ENCODE data around the gene DPCD.

The DPCD gene

DNA sequence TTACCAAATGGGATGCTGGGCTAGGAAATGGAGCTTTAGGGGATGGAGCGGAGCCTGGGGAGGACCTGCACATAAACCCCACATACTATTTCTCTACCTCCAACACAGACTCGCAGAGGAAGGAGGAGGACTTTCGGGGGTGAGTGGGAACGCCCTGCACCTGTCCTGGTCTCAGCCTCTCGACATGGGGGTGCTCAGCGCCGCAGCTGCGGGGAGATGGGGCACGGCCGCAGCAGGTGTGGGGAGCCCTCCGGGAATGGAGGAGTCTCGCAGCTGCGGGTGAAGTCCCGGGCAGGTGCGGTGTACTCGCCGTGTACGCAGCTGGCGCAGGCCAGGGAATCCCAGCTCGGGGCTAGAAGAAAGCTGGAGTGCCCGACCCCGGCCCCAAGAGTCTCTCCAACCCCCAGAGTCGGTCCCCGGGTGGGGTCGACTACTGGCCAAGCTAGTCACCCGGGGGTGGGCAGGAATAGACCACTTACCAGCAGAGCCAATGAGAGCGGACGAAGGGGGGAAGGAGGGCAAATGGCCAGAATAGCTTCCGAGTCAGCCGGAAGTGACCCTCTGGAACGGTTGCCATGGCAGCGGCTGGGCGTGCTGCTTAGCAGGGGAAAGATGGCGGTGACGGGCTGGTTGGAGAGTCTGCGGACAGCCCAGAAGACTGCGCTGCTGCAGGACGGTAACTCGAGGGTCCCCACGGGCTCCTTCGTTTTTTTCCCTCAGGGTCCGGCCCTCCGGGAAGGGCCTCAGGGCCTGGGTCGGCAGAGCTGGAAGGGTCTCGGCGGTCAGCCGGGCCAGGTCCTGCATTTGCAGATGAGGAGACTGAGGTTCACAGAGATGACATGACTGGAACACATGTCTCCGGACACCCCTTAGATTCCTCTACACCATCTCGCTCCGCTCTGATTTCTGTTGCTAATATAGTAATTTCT is at the start of gene DPCD, which contains the start of gene POLL:
Gene DPCD, plus strand, starts transcription at position 597 of the 929 bp plus-strand sequence. Its CDS starts 16 bp downstream, at position 613.
Gene POLL, minus strand, starts transcription at position 533 of the 929 bp plus-strand sequence. CDS start 897 bp downstream, outside the sequence.
- Mint-ChIP-seq H3K27me3 (no peaks in the 10 kb centered on the region), H3K4me3 (peak within 1 kb of the TSS; percentile 96 to 99), H3K4me1 (peaks cover 16 to 42% of the 10 kb centered on the region in 2 donors), H3K36me3 (peaks cover 17 to 21% of the 10 kb centered on the region in 2 donors), H3K27ac (peak within 1 kb of the TSS; percentile 92), H3K9me3 (no peaks in the 10 kb centered on the region)
- DNase-seq (peak; percentile 89), ATAC-seq (replicated peaks) (peak; percentile 99)

DNA sequence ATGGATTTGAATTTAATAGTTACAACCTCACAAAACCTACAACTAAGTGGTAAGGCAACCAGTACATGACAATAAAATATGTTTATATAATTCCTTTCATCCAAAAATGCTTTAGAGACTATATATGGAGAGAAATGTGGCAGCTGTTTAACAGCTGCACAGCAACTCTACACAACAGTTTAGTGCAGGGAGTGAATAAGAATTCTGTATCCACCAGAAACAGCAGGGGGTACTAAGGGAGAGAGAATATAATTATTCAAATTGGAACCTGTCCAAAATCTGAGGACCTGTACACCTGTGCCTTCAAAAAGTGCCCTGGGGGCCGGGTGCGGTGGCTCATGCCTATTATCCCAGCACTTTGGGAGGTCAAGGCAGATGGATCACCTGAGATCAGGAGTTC is 49.7 kb upstream of the DPCD start:
- Mint-ChIP-seq H3K27ac (no peak overlapping the region), H3K4me1 (no peaks in the 10 kb centered on the region), H3K9me3 (no peaks in the 10 kb centered on the region), H3K4me3 (no peak overlapping the region), H3K27me3 (no peaks in the 10 kb centered on the region), H3K36me3 (peaks cover 16 to 32% of the 10 kb centered on the region in 2 donors)
- no peak for DNase-seq
- ATAC-seq (replicated peaks), result no peak

DNA sequence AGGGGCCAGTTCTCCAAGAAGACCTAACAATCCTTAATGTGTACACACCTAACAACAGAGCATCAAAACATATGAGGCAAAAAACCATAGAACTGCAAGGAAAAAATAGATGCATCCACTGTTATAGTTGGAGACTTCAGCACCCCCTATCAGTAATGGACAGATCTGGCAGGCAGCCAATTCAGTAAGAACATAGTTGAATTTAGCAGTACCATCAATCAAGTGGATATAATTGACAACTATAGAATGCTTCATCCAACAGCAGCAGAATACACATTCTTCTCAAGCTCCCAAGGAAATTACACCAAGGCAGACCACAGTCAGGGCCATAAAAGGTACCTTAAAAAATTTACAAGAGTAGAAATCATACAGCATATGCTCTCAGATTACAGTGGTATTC is 42.2 kb upstream of the DPCD start:
- peaks cover 17 to 27% of the 10 kb centered on the region in 2 donors for H3K36me3 Mint-ChIP-seq
- no peak overlapping the region for H3K27ac Mint-ChIP-seq
- ATAC-seq (replicated peaks) (no peak), DNase-seq (no peak)
- H3K9me3 Mint-ChIP-seq, result no peaks in the 10 kb centered on the region
- H3K4me1 Mint-ChIP-seq, result no peaks in the 10 kb centered on the region
- H3K27me3 Mint-ChIP-seq, result no peaks in the 10 kb centered on the region
- no peak overlapping the region for H3K4me3 Mint-ChIP-seq

DNA sequence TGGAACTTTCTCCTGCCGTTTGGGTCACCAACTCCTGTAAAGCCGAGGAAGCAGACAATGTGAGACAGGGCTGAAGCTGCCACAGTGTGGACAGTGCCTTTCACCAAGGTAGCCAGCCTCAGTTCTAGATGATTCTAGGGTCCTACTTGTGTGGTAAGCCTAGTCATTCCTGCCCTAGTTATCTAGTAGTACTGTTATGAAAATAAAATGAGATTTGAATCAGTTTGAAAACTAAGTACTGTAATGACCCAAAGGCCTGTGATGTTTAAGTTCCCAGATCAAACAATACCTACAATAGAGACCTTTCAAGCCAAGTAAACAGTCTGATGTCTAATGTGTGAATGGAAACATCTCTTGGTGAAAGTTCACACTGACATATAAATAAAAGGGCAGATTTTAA is 37.2 kb upstream of the DPCD start:
- peak; percentile 14 to 25 for ATAC-seq (replicated peaks)
- no peak overlapping the region for H3K27ac Mint-ChIP-seq

DNA sequence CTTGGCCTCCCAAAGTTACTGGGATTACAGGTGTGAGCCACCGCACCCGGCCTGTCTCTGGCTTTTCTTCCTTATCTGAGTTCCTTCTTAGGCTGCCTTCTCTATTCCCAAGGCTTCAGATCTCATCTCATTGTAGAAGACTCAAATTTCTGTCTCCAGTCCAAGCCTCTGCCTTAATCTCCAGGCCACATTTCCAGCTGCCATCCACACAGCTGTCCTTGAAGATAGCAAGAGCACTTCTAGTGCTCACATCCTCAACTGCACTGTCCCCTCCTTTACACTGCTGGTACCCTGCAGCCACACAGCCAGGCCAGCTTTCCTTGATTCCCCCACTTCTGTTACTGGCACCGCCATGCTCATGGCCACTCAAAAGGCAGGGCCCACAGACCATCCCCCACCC is 35.7 kb upstream of the DPCD start:
- H3K36me3 Mint-ChIP-seq, result peaks cover 32 to 38% of the 10 kb centered on the region in 2 donors
- H3K4me1 Mint-ChIP-seq, result no peaks in the 10 kb centered on the region
- no peak overlapping the region for H3K4me3 Mint-ChIP-seq
- H3K9me3 Mint-ChIP-seq, result no peaks in the 10 kb centered on the region
- H3K27ac Mint-ChIP-seq, result no peak overlapping the region
- H3K27me3 Mint-ChIP-seq, result no peaks in the 10 kb centered on the region
- DNase-seq (no peak), ATAC-seq (replicated peaks) (no peak)

More for the DNA sequence above, 37.2 kb upstream of the DPCD start:
- Mint-ChIP-seq H3K36me3 (peaks cover 31 to 41% of the 10 kb centered on the region in 2 donors), H3K9me3 (no peaks in the 10 kb centered on the region), H3K4me3 (no peak overlapping the region), H3K4me1 (no peaks in the 10 kb centered on the region), H3K27me3 (no peaks in the 10 kb centered on the region)
- DNase-seq, result no peak

DNA sequence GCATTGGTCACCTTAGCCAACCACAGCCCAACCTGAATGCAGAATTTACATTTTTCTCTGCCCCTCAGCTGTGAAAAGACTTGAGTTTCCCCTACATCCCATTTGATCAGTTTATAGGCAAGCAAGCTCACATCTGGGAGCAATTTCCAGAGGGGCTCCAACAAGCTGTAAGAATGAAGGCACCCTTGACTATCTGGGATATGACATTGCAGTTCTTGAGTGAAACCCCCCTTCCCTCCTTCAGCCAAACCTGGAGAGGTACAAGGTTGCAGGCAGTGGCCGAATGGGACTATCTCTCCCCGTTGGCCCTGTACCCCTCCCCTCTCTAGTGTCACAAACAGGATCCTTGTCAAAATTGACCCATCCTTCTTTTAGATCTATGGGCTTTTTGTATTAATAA is 30.6 kb upstream of the DPCD start:
- Mint-ChIP-seq H3K27ac (no peak overlapping the region), H3K36me3 (peaks cover 18 to 22% of the 10 kb centered on the region in 2 donors), H3K4me1 (peaks cover 0 to 10% of the 10 kb centered on the region in 2 donors), H3K9me3 (no peaks in the 10 kb centered on the region), H3K4me3 (no peak overlapping the region), H3K27me3 (peaks cover 0 to 14% of the 10 kb centered on the region in 2 donors)
- ATAC-seq (replicated peaks), result no peak
- DNase-seq, result no peak

DNA sequence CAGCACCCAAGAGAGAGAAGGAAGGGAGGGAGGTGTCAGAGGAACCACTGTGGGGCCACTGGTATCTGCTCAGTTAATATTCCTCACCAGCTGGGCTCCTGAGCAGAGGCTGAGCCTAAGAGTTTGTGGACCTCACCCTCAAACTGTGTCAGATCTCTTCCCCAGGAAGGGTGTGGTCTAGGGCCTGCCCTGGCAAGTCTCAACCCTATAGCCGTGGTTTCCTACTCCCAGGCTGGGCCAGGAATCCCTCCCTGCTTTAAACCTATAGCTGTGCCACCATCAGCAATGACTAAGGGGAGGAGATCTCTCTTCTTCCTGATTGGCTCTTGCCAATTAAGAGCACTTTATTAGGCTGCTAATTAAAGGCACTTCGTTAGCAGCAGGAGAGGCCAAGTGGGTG is 29.9 kb upstream of the DPCD start:
- Mint-ChIP-seq H3K4me3 (no peak overlapping the region), H3K4me1 (peaks cover 0 to 10% of the 10 kb centered on the region in 2 donors), H3K27me3 (peaks cover 0 to 17% of the 10 kb centered on the region in 2 donors), H3K36me3 (peaks cover 11 to 15% of the 10 kb centered on the region in 2 donors), H3K9me3 (no peaks in the 10 kb centered on the region), H3K27ac (no peak overlapping the region)
- ATAC-seq (replicated peaks) (no peak), DNase-seq (no peak)

DNA sequence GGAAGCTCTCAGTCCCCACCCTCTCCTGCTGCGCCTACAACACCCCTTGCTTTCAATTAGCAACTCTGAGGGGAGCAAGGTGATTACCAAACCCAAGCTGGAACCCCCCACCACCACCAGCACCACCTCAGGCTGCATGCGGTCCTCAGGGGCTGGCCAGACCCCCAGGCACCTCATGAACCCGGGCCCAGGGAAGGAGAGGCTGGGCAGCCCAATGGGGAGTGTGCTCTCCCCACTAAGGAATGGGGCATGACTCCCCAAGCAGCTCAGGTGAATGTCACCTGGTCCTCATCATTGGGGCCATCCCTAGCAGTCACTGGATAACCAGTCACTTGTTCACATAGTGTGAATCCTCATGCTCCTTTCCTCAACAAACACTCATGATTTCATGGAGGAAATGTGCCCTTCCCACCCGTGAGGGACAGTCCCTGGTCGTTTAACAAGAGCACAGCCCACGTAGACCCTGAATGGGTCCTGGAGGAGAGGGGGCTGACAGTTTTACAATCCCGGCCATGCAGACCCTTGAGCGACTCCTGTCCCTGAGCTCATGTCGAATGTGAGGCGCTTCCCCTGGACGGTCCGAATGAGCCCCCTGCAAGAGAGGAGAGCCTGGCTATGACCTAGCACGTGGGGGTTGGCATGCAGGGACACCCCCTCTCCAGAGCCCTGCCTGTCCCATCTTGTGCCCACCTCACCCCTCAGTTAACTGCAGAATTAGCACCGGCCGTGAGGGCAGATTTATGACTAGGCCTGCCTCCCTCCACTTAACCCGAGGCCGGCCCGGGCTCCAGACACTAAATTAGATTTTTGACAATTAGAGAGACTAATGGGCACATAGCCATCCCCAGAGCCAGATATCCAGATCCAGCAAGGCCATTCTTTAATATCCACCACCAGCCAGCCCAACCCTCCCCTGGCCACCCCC is 29.2 kb upstream of the DPCD start:
- Mint-ChIP-seq H3K27ac (no peak overlapping the region), H3K4me3 (no peak overlapping the region), H3K36me3 (peaks cover 6 to 9% of the 10 kb centered on the region in 2 donors), H3K27me3 (peaks cover 5 to 24% of the 10 kb centered on the region in 2 donors), H3K4me1 (peaks cover 0 to 10% of the 10 kb centered on the region in 2 donors), H3K9me3 (no peaks in the 10 kb centered on the region)
- ATAC-seq (replicated peaks), result no peak
- no peak for DNase-seq

DNA sequence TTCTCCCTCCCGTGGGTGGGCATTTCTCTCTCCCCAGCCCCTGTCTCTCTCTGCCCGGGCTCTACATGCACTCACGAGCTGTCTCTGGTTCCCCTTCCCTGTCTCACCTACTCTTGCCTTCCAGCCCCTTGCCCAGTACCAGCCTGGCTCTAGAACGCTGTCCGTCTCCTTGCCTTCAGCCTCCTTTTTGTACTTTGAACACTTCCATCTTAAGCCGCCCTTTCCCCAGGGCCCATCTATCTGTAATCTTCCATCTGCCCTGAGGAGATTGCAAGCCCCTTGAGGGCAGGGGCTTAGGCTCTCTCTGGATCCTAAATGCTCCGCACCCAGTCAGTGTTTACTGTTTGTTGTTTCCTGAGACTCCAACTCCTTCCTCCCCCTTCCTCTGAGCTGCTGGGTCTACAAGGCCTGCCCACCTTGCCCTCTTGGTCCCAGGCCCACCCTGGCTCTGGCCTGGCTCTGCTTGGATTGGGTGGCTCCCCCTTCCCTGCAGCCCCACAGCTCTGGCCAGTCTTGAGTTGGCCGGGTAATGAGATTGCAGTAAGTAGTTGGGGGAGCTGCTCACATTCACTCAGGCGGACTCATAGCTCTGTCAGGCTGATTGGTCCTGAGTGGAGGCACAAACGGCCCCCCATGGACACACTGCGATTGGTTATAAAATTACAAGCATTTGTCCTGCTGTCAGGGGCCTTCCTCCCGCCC is 28.4 kb upstream of the DPCD start:
- no peak for DNase-seq
- Mint-ChIP-seq H3K4me3 (no peak overlapping the region), H3K36me3 (peaks cover 2 to 4% of the 10 kb centered on the region in 2 donors), H3K27me3 (peaks cover 9 to 31% of the 10 kb centered on the region in 2 donors), H3K9me3 (no peaks in the 10 kb centered on the region), H3K27ac (no peak overlapping the region), H3K4me1 (peaks cover 0 to 10% of the 10 kb centered on the region in 2 donors)
- ATAC-seq (replicated peaks), result no peak

DNA sequence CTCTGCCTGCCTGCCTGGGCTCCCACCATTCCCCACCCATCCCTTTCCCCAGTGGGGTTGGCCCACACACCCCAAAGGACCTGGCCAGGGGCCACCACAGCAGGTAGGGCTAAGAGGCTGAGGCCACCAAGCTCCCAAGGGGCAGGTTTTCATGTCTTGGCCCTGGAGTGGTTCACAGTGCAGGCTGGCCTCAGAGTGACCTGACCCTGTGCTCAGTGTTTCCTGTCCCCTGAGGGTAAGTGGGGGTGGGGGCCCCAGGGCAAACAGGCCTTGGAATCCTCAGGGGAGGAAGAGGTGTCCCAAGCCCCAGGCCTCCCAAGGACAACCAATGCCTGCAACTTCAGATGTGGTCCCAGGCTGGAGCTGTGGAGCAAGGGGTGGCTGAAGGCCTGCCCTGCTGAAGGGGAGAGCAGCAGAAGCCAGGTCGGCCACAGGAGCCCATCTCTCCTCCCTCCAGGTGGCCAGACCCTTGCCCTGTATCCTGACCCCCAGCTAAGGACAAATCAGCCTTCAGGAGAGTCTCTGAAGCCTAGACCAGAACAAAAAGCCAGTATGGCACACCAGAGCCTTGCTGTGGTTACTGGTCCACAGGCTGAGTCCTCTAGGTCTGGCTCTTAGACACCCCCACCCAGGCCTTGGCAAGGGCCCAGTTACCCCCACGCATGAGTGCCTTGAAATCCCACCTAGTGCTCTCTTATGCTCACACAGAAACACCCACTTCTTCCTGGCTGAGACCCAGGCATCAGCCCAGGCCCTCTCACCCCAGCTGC is 27.6 kb upstream of the DPCD start:
- Mint-ChIP-seq H3K27me3 (peaks cover 17 to 38% of the 10 kb centered on the region in 2 donors), H3K36me3 (peaks cover 0 to 2% of the 10 kb centered on the region in 2 donors), H3K4me3 (no peak overlapping the region), H3K9me3 (no peaks in the 10 kb centered on the region), H3K27ac (no peak overlapping the region), H3K4me1 (peaks cover 0 to 10% of the 10 kb centered on the region in 2 donors)
- DNase-seq (no peak), ATAC-seq (replicated peaks) (no peak)

DNA sequence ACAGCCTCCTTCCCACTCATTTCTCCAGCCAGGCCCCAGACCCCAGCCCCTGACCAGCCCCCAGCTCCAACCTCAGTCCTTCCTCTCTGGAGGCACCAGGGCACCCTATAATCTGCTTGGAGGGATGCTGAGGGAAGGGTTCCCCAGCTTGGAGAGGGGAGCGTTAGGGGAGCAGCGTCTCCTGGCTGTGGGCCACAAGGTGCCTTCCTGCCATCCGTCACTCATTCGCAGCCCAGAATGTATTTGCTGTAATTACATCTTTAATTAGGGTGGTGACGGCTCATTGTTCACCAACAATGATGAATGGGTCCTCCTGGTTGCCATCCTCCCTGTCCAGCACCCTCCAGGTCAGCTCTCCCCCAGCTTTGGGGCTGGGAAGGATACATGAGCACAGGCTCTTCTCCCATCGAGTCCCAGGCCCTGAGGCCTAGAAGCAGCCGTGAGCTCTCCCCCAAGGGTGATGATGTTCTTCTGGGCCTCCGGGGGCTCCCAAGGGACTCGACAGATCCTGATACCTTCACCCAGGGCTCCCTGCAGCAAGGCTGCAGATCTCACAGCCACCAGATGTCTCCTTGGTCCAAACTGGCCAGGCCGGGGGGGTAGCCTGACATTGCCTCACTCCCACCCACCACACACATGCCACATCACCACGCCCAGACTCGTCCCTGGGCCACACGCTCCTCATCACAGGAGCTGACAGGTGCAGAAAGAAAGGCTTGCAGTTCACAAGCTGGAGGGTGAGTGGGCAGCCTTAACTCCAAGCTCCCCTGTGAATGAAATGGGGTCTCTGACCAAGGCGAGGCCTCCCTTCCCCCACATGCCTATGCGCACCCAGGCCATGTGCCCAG is 26.8 kb upstream of the DPCD start:
- H3K27me3 Mint-ChIP-seq, result peaks cover 25 to 46% of the 10 kb centered on the region in 2 donors
- DNase-seq (no peak), ATAC-seq (replicated peaks) (no peak)
- H3K27ac Mint-ChIP-seq, result no peak overlapping the region
- peaks cover 3 to 12% of the 10 kb centered on the region in 2 donors for H3K4me1 Mint-ChIP-seq
- peaks cover 0 to 2% of the 10 kb centered on the region in 2 donors for H3K36me3 Mint-ChIP-seq
- H3K9me3 Mint-ChIP-seq, result no peaks in the 10 kb centered on the region
- no peak overlapping the region for H3K4me3 Mint-ChIP-seq

DNA sequence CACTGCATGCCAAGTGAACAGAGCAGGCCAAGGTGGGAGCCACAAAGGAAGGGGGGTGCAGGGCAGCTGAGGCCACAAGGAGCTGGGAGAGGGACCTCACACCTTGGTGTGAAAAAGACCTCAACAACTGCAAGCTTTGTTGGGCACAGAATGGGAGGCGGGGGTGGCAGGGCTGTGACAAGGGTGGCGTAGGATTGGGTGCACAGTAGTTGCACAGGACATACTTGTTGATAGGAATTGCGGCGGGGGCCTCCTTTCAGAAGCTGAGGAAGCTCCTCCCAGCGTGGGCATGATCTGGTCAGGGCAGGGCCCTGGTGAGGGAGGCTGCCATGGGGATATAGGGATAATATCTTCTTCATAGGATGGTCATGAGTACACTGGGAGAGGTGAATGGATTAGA is 25.9 kb upstream of the DPCD start:
- peaks cover 12 to 16% of the 10 kb centered on the region in 2 donors for H3K4me1 Mint-ChIP-seq
- H3K36me3 Mint-ChIP-seq, result no peaks in the 10 kb centered on the region
- no peak for ATAC-seq (replicated peaks)
- no peak overlapping the region for H3K27ac Mint-ChIP-seq
- H3K27me3 Mint-ChIP-seq, result peaks cover 32 to 56% of the 10 kb centered on the region in 2 donors
- no peak for DNase-seq
- H3K4me3 Mint-ChIP-seq, result no peak overlapping the region
- no peaks in the 10 kb centered on the region for H3K9me3 Mint-ChIP-seq
